Gastroesophageal sphincter (tissue), 4 donors: ENCODE data around the gene NRXN2. TPM values are rescaled to one million over a fixed set of nuclear protein-coding genes. Genes with fewer than 3 reads are reported as not detected.

Source experiments
- ATAC-seq: fragments of 150-250 bp; one replicate; pipeline ENCODE4 v1.9.1; 2016; ENCODE audit warnings: mild to moderate bottlenecking, moderate library complexity
- H3K27ac ChIP-seq, 4 donors: fragments of 200-600 bp; sonication (generic) in 3 of 4; 1 replicate in 3 of 4; 2 replicates in 1 of 4; pipeline ENCODE4 v1.5.1; 2016 to 2019
- H3K27me3 ChIP-seq: fragments of 200-600 bp; sonication (generic); one replicate; pipeline ENCODE4 v1.5.1; 2019
- H3K36me3 ChIP-seq, 2 donors: fragments of 200-600 bp; sonication (generic); one replicate each; pipeline ENCODE4 v1.5.1; 2019; ENCODE audit warnings: control low read depth in 1 of 2
- H3K4me1 ChIP-seq, 3 donors: fragments of 200-600 bp; sonication (generic); 1 replicate in 2 of 3; 2 replicates in 1 of 3; pipeline ENCODE4 v1.5.1; 2016 to 2019; ENCODE audit warnings: control low read depth in 2 of 3
- H3K4me3 ChIP-seq, 2 donors: fragments of 200-600 bp; sonication (generic); one replicate each; pipeline ENCODE4 v1.5.1; 2019; ENCODE audit warnings: mild to moderate bottlenecking in 1 of 2, moderate library complexity in 1 of 2
- H3K9me3 ChIP-seq, 3 donors: fragments of 200-600 bp; sonication (generic); one replicate each; pipeline ENCODE4 v1.5.1; 2017 to 2019; ENCODE audit warnings: control low read depth in 2 of 3
- EP300 ChIP-seq: sonication (generic); formaldehyde crosslinking; IDR thresholded peaks from one replicate; pipeline ENCODE4 v1.6.1; 2017; ENCODE audit warnings: antibody characterized with exemption, mild to moderate bottlenecking
- POLR2A ChIP-seq, 2 donors: fragments of 450-650 bp; IDR thresholded peaks; one replicate each; pipeline ENCODE4 v1.6.1; 2017; ENCODE audit warnings: antibody characterized with exemption in 2 of 2, mild to moderate bottlenecking in 2 of 2, moderate library complexity in 1 of 2
- POLR2AphosphoS5 ChIP-seq: sonication (generic); formaldehyde crosslinking; IDR thresholded peaks from one replicate; pipeline ENCODE4 v1.6.1; 2017; ENCODE audit warnings: antibody characterized with exemption
- WGBS, 2 donors: methylation state at CpG; one replicate each; pipeline ENCODE4 v1.1.5; 2018; ENCODE audit warnings: low coverage in 1 of 2; 5-methylcytosine and 5-hydroxymethylcytosine counted together
- total RNA-seq, 4 donors: library from RNA; depleted of rRNA; stranded (reverse); fragments of >200 nt; gene quantifications; one replicate each; pipeline ENCODE4 v1.1.0, GENCODE V29; 2016
- TF ChIP-seq, protein P1 (sequence below), 4 experiments: fragments of 200-600 bp in 2 of 4; fragments of 450-650 bp in 2 of 4; sonication (generic) in 1 of 4; IDR thresholded peaks; one replicate each; pipeline ENCODE4 v1.5.1; 2017 to 2019; ENCODE audit warnings: antibody characterized with exemption in 4 of 4, mild to moderate bottlenecking in 2 of 4, moderate library complexity in 2 of 4

The NRXN2 gene
- total RNA-seq, 4 donors from 2014 or later: 3.4 to 25.4 (median 5.0) TPM

DNA sequence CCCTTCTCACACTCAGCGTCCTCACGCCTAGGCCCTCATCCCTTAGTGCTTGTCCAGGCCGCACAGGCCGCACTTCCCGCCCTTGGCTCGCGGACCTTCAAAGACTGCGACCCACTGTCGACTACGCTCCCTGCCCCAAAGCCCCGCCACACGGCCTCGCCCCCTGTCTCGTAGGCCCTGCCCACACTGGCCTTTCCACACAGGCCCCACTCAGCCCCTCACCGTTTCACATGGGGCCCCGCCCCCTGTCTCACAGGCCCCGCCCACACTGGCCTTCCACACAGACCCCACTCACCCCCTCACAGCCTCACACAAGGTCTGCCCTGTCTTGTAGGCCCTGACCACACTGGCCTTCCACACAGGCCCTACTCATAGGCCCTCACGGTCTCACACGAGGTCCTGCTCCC lies 11.0 kb downstream of the NRXN2 start:
- no peak overlapping the region for H3K4me3 ChIP-seq
- no peak for ATAC-seq
- TF ChIP-seq EP300: no peak
- TF ChIP-seq, protein P1, sequence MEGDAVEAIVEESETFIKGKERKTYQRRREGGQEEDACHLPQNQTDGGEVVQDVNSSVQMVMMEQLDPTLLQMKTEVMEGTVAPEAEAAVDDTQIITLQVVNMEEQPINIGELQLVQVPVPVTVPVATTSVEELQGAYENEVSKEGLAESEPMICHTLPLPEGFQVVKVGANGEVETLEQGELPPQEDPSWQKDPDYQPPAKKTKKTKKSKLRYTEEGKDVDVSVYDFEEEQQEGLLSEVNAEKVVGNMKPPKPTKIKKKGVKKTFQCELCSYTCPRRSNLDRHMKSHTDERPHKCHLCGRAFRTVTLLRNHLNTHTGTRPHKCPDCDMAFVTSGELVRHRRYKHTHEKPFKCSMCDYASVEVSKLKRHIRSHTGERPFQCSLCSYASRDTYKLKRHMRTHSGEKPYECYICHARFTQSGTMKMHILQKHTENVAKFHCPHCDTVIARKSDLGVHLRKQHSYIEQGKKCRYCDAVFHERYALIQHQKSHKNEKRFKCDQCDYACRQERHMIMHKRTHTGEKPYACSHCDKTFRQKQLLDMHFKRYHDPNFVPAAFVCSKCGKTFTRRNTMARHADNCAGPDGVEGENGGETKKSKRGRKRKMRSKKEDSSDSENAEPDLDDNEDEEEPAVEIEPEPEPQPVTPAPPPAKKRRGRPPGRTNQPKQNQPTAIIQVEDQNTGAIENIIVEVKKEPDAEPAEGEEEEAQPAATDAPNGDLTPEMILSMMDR (IDR thresholded peaks at IDR 0.05): no peak
- TF ChIP-seq POLR2A (IDR thresholded peaks at IDR 0.05): no peak
- TF ChIP-seq POLR2AphosphoS5: no peak
- H3K27me3 ChIP-seq: peaks cover 100% of the 10 kb centered on the region
- 61 to 79% methylated on average over 9 to 15 of the region's 19 CpGs for WGBS, 2 donors
- H3K27ac ChIP-seq: no peak overlapping the region
- H3K4me1 ChIP-seq: peaks cover 0 to 28% (median 0%) of the 10 kb centered on the region in 3 donors
- no peaks in the 10 kb centered on the region for H3K9me3 ChIP-seq
- H3K36me3 ChIP-seq: no peaks in the 10 kb centered on the region

DNA sequence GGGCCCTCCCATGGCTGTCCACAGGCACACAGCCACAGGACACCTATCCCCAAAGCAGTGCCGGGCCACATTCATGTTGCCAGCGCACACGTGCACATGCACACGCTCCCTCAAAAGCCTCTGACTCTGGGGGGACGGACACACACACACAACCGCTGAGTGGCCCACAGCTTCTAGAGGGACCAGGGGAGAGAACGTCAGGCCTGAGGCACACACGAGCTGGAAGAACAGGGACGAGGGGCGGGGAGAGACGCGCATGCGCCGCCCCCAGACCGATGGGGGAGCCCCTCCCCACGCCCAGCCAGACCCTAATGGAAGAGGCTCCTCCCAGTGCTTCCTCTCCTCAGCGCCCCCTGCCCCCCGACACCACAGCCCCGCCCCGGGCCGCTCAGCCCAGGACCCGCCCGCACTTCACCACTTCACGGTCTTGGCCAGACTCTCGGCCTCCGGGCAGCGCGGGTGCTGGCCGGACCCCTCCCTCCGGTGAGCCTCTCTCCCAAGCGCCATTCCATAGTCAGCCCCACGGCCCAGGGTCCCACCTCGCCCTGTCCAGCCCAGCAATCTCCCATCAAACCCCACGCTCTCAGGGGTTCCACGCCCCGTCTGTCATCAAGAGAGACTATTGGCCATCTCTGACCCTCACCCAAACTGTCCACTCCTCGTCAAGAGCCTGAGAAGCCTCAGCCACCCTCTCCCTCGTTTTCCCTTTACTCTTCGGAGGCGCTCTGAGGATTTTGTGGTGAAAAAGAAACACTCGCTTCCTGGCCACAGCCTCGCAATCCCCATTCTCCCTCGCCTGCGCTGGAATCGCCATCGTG lies 11.7 kb downstream of the NRXN2 start:
- Histone ChIP-seq H3K27ac (no peak overlapping the region), H3K4me3 (no peak overlapping the region), H3K27me3 (peaks cover 100% of the 10 kb centered on the region), H3K36me3 (no peaks in the 10 kb centered on the region), H3K4me1 (peaks cover 0 to 28% (median 0%) of the 10 kb centered on the region in 3 donors), H3K9me3 (no peaks in the 10 kb centered on the region)
- TF ChIP-seq EP300 (no peak), POLR2A (IDR thresholded peaks at IDR 0.05) (no peak), POLR2AphosphoS5 (no peak)
- TF ChIP-seq, protein P1 (IDR thresholded peaks at IDR 0.05): no peak
- no peak for ATAC-seq
- 46 to 59% methylated on average over 10 to 12 of the region's 46 CpGs for WGBS, 2 donors

DNA sequence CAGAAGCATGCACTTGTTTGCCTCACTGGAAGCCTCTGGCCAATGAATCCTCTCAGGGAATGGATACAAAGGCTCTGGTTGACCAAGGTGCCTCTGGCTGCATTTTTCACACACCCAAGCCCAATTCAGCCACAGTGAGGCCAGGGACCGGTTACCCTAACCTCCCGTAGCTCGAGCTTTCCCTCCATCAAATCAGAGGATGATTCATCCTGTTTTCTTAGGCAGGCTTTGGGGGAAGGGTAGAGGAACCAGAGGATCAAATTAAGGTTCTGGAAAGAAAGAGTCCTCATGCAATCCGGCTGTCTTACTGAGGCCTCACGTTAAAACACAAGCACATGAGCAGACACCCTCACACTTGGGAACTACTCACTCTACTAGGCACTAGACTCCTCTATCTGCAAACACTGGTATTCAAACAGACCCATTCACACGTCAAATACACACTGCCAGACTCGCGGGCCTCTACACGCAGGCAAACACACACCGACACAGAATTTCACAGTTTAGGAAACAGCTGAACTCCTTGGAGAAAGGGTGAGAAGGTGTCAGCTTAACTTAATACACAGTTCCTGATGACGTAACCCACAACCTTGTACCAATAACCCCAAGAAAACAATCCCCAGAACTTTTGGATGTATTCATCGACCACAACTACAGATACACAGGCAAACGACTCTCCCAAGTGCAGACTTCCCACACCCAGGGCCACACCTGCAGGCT lies 12.4 kb downstream of the NRXN2 start:
- TF ChIP-seq EP300 (no peak), POLR2A (IDR thresholded peaks at IDR 0.05) (no peak), POLR2AphosphoS5 (no peak)
- TF ChIP-seq, protein P1 (IDR thresholded peaks at IDR 0.05): no peak
- Histone ChIP-seq H3K27me3 (peaks cover 95% of the 10 kb centered on the region), H3K36me3 (no peaks in the 10 kb centered on the region), H3K27ac (no peak overlapping the region), H3K4me1 (peaks cover 0 to 28% (median 0%) of the 10 kb centered on the region in 3 donors), H3K9me3 (no peaks in the 10 kb centered on the region), H3K4me3 (no peak overlapping the region)
- no peak for ATAC-seq
- WGBS, 2 donors: 59% methylated on average over 9 of the region's 13 CpGs; no CpG with 5 or more reads in 1 of the 2 donors

DNA sequence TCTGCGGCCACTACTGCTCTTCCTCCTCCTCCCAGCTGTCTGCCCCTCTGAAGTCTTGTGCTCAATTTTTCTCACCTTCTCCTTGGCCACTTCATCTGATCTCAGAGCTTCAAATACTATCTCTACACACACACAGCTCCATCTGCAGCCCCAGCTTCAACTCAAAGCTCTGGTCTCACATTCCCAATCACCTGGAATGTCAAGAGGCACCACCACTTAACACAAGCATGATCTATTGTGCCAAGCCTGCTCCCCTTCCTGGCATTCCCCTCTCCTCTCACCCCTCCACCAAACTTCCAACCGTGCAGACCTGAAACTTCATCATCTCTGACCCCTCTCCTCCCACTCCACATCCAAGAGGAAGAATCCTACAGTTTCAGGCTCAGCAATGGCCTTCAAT lies 17.5 kb downstream of the NRXN2 start:
- Histone ChIP-seq H3K27ac (no peak overlapping the region), H3K27me3 (peaks cover 82% of the 10 kb centered on the region), H3K4me3 (no peak overlapping the region), H3K4me1 (no peaks in the 10 kb centered on the region), H3K36me3 (no peaks in the 10 kb centered on the region), H3K9me3 (no peaks in the 10 kb centered on the region)
- no peak for ATAC-seq
- 26 to 40% methylated on average over 2 of the region's 2 CpGs for WGBS, 2 donors
- TF ChIP-seq, protein P1 (IDR thresholded peaks at IDR 0.05): no peak
- TF ChIP-seq POLR2A (IDR thresholded peaks at IDR 0.05) (no peak), EP300 (no peak), POLR2AphosphoS5 (no peak)
